ENCODE results near the gene ITPR1.

Gene ITPR1

DNA sequence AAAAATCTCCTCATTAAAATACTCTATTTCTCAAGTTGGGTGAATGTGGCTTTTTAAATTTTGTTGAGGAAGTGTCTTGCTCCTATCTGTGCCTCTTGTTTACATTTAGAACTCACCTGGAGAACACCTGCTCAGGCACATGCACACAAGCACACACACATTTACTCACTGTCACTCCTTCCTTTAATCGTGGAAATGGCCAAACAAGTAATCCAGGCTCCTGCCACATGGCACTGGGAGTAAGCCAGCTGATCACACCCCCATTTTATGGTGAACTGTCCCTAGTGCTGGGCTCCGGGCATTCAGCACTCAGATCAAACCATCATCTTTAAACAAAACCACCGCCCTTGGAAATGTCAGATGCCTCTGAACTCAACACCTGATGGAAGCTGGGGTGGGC lies 281.4 kb downstream of the ITPR1 start:
- no peaks in the 10 kb centered on the region for H3K9me3 ChIP-seq (ENCODE audit: control insufficient read depth, insufficient read depth, low read depth, low read length)
- H3K36me3 ChIP-seq (ENCODE audit: control insufficient read depth in 2 of 2, insufficient read depth in 1 of 2, low read length in 2 of 2), result peaks cover 0 to 13% of the 10 kb centered on the region in 2 experiments; a peak in 1 of 3 replicates
- no peak overlapping the region for H3K4me3 ChIP-seq (ENCODE audit: low read depth, low read length)
- no peaks in the 10 kb centered on the region for H3K4me1 ChIP-seq (ENCODE audit: control insufficient read depth, insufficient read depth, low read length)
- ChIA-PET CTCF (no interaction called here), POLR2A (no interaction called here)
- no peak overlapping the region for H3K27ac ChIP-seq (ENCODE audit: extremely low read depth, low read depth, low read length)
- TF ChIP-seq ZNF530 (tag by site-specific recombination; IDR thresholded peaks at IDR 0.05; ENCODE audit: low read depth) (no peak), ZNF514 (tag by site-specific recombination; IDR thresholded peaks at IDR 0.05) (no peak), ZNF664 (tag by site-specific recombination; IDR thresholded peaks at IDR 0.05) (no peak), KLF9 (tag by site-specific recombination; IDR thresholded peaks at IDR 0.05; ENCODE audit: low read depth) (no peak)

DNA sequence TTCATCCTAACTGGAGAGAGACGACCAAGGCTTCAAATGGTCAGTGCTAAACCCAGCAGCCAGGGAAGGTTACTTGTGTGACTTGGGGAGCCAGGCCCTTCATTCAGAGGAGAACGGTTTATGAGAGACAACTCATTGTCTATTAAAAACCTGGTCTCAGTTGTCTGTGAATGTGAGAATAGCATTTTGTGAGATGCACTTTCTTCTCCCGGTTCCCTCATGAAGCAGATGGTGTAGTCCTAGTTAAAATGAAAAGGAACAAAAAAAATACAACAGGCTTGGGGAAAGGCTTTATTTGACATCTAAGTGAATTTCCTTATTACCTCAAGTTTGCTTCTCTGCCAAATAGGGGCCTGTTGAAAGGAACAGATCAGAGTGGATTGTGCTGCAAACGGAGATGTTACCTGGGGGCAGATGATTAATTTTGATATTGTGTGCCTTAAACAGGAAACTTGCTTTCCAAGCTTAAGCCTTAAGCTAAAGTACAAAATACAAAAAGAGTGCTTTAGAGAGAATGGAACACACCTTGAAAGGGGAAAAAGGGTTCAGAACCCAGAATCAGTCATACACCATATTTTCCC lies 283.3 kb downstream of the ITPR1 start:
- POLR2A ChIA-PET, result no interaction called here
- no peaks in the 10 kb centered on the region for H3K9me3 ChIP-seq (ENCODE audit: control insufficient read depth, insufficient read depth, low read depth, low read length)
- no peak overlapping the region for H3K27ac ChIP-seq (ENCODE audit: extremely low read depth, low read depth, low read length)
- no peaks in the 10 kb centered on the region for H3K4me1 ChIP-seq (ENCODE audit: control insufficient read depth, insufficient read depth, low read length)
- CTCF ChIA-PET, result interaction anchor here (1.1 kb wide), 1 partner anchor 65 kb away, joined by 3 read pairs; no protein-coding TSS in a partner anchor
- H3K36me3 ChIP-seq (ENCODE audit: control insufficient read depth in 2 of 2, insufficient read depth in 1 of 2, low read length in 2 of 2), result peaks cover 0 to 9% of the 10 kb centered on the region in 2 experiments; a peak in 1 of 3 replicates
- TF ChIP-seq, protein P1, sequence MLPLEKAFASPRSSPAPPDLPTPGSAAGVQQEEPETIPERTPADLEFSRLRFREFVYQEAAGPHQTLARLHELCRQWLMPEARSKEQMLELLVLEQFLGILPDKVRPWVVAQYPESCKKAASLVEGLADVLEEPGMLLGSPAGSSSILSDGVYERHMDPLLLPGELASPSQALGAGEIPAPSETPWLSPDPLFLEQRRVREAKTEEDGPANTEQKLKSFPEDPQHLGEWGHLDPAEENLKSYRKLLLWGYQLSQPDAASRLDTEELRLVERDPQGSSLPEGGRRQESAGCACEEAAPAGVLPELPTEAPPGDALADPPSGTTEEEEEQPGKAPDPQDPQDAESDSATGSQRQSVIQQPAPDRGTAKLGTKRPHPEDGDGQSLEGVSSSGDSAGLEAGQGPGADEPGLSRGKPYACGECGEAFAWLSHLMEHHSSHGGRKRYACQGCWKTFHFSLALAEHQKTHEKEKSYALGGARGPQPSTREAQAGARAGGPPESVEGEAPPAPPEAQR (tag by site-specific recombination; IDR thresholded peaks at IDR 0.05), result no peak
- TF ChIP-seq TRIM28 (IDR thresholded peaks at IDR 0.05; ENCODE audit: borderline replicate concordance, low read length) (no peak), ZNF239 (tag by site-specific recombination; IDR thresholded peaks at IDR 0.05) (no peak)
- H3K4me3 ChIP-seq (ENCODE audit: low read depth, low read length), result no peak overlapping the region

DNA sequence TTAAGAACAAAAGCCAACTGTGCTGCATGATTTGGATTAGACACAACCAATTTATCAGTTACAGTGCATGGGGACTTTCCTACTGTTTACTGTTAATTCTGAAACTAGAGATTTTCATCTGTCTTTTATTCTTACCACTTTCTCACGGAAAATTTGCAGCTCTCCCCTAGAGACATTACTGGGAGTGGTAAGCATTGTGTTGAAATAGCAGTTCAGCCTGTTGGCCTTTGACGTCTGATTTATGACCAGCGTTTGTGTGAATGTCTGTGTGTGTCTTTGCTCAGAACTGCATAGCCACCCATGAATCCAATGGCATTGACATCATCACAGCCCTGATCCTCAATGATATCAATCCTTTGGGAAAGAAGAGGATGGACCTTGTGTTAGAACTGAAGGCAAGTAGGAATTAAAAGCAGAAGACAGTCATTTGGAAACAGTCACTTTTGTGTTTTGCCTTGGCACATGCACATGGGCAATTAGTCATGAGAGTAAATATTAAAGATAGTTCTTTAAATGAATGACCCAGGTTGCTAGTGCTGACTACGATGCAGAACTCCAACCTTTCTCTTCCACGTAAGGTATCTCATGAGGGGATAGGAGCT lies 283.9 kb downstream of the ITPR1 start:
- peaks cover 0 to 9% of the 10 kb centered on the region in 2 experiments; a peak in 1 of 3 replicates for H3K36me3 ChIP-seq (ENCODE audit: control insufficient read depth in 2 of 2, insufficient read depth in 1 of 2, low read length in 2 of 2)
- CTCF ChIA-PET, result interaction anchor here (1.1 kb wide), 1 partner anchor 66 kb away, joined by 3 read pairs; no protein-coding TSS in a partner anchor
- POLR2A ChIA-PET, result no interaction called here
- no peaks in the 10 kb centered on the region for H3K4me1 ChIP-seq (ENCODE audit: control insufficient read depth, insufficient read depth, low read length)
- H3K4me3 ChIP-seq (ENCODE audit: low read depth, low read length), result no peak overlapping the region
- no peak overlapping the region for H3K27ac ChIP-seq (ENCODE audit: extremely low read depth, low read depth, low read length)
- no peaks in the 10 kb centered on the region for H3K9me3 ChIP-seq (ENCODE audit: control insufficient read depth, insufficient read depth, low read depth, low read length)
- TF ChIP-seq ZXDB (tag by site-specific recombination; IDR thresholded peaks at IDR 0.05) (no peak), KLF16 (tag by site-specific recombination; IDR thresholded peaks at IDR 0.05) (no peak), ZNF16 (tag by site-specific recombination; IDR thresholded peaks at IDR 0.05; ENCODE audit: low read depth) (no peak), ZFP37 (tag by site-specific recombination; IDR thresholded peaks at IDR 0.05) (no peak), ZNF624 (tag by site-specific recombination; IDR thresholded peaks at IDR 0.05) (no peak), ZNF626 (tag by site-specific recombination; IDR thresholded peaks at IDR 0.05) (no peak), HOXA7 (CRISPR knock-in tag; IDR thresholded peaks at IDR 0.05; ENCODE audit: borderline replicate concordance) (no peak), BCL11A (tag by site-specific recombination; IDR thresholded peaks at IDR 0.05; ENCODE audit: low read depth) (no peak), ZNF19 (tag by site-specific recombination; IDR thresholded peaks at IDR 0.05; ENCODE audit: low read depth) (no peak), ZNF140 (tag by site-specific recombination; IDR thresholded peaks at IDR 0.05) (no peak), ZNF221 (tag by site-specific recombination; IDR thresholded peaks at IDR 0.05; ENCODE audit: borderline replicate concordance) (no peak)
- TF ChIP-seq, protein P2, sequence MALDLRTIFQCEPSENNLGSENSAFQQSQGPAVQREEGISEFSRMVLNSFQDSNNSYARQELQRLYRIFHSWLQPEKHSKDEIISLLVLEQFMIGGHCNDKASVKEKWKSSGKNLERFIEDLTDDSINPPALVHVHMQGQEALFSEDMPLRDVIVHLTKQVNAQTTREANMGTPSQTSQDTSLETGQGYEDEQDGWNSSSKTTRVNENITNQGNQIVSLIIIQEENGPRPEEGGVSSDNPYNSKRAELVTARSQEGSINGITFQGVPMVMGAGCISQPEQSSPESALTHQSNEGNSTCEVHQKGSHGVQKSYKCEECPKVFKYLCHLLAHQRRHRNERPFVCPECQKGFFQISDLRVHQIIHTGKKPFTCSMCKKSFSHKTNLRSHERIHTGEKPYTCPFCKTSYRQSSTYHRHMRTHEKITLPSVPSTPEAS (tag by site-specific recombination; IDR thresholded peaks at IDR 0.05), result no peak
- TF ChIP-seq, protein P3, sequence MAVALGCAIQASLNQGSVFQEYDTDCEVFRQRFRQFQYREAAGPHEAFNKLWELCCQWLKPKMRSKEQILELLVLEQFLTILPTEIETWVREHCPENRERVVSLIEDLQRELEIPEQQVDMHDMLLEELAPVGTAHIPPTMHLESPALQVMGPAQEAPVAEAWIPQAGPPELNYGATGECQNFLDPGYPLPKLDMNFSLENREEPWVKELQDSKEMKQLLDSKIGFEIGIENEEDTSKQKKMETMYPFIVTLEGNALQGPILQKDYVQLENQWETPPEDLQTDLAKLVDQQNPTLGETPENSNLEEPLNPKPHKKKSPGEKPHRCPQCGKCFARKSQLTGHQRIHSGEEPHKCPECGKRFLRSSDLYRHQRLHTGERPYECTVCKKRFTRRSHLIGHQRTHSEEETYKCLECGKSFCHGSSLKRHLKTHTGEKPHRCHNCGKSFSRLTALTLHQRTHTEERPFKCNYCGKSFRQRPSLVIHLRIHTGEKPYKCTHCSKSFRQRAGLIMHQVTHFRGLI (tag by site-specific recombination; IDR thresholded peaks at IDR 0.05), result no peak
- TF ChIP-seq, protein P4, sequence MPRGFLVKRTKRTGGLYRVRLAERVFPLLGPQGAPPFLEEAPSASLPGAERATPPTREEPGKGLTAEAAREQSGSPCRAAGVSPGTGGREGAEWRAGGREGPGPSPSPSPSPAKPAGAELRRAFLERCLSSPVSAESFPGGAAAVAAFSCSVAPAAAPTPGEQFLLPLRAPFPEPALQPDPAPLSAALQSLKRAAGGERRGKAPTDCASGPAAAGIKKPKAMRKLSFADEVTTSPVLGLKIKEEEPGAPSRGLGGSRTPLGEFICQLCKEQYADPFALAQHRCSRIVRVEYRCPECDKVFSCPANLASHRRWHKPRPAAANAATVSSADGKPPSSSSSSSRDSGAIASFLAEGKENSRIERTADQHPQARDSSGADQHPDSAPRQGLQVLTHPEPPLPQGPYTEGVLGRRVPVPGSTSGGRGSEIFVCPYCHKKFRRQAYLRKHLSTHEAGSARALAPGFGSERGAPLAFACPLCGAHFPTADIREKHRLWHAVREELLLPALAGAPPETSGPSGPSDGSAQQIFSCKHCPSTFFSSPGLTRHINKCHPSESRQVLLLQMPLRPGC (tag by site-specific recombination; IDR thresholded peaks at IDR 0.05), result no peak
- TF ChIP-seq, protein P5, sequence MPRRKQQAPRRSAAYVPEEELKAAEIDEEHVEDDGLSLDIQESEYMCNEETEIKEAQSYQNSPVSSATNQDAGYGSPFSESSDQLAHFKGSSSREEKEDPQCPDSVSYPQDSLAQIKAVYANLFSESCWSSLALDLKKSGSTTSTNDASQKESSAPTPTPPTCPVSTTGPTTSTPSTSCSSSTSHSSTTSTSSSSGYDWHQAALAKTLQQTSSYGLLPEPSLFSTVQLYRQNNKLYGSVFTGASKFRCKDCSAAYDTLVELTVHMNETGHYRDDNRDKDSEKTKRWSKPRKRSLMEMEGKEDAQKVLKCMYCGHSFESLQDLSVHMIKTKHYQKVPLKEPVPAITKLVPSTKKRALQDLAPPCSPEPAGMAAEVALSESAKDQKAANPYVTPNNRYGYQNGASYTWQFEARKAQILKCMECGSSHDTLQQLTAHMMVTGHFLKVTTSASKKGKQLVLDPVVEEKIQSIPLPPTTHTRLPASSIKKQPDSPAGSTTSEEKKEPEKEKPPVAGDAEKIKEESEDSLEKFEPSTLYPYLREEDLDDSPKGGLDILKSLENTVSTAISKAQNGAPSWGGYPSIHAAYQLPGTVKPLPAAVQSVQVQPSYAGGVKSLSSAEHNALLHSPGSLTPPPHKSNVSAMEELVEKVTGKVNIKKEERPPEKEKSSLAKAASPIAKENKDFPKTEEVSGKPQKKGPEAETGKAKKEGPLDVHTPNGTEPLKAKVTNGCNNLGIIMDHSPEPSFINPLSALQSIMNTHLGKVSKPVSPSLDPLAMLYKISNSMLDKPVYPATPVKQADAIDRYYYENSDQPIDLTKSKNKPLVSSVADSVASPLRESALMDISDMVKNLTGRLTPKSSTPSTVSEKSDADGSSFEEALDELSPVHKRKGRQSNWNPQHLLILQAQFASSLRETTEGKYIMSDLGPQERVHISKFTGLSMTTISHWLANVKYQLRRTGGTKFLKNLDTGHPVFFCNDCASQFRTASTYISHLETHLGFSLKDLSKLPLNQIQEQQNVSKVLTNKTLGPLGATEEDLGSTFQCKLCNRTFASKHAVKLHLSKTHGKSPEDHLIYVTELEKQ (tag by site-specific recombination; IDR thresholded peaks at IDR 0.05; ENCODE audit: borderline replicate concordance), result no peak

All from HEK293 (cell line).